ENCODE measurements around the gene CBFA2T3. TPM values are rescaled to one million over a fixed set of nuclear protein-coding genes. Genes with fewer than 3 reads are reported as not detected.
A peak's percentile ranks its signal among the peaks of the same experiment; 100 is the strongest.
"Not testable (repeated sequence)": the region's sequence is repeated elsewhere in the genome, so short reads cannot be mapped to it uniquely, and the experiment has no call there.

CBFA2T3 gene
- total and polyA plus RNA-seq, 5 experiments from 2014 or later = 0.04 to 2.0 (median 1.5) TPM; not detected in 2

DNA sequence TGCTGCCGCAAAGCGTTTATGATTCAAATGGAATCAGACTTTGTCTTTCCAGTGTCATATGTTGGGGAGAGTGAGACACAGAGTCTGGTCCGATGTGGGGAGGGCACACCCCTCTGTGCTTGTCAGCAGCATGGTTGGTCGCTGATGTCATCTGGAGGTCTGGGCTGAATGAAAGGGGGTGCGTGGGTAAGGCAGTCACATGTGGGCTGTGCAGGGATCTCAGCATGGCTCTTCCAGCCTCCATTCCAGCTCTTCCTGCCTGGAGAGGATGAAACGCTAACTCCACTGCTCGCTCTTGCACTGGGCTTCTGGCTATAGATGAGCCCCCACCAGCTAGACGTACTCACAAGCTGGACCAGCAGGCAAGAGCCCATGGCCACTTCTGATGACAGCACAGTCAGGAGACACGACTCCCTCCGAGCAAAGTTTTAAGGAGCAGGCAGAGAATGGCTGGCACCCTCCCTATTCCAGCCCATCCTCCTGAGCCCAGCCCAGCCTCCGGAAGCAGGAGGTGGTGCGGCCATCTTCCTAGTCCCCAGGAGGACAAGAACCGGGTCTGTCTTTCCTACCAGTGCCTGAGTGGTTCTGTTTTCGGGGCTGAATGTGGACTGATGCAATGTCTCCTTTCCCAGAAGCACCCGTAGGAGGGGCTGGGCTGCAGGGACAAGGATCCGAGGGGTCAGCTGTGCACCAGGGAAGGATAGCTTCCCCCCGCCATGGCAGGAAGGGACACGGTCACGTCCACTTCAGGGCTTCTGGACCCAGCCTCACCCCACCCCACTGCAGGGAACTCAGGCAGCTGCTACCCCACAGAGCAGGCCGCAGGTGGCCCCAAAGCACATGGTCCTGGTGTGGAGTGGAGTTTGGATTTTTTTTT, 41.5 kb upstream of the CBFA2T3 start:
- Mint-ChIP-seq H3K9me3 (no peaks in the 10 kb centered on the region), H3K36me3 (no peaks in the 10 kb centered on the region), H3K27ac (peak overlapping the region in 1 of 10 donors; percentile 77), H3K4me3 (no peak overlapping the region), H3K27me3 (peaks cover 3 to 10% (median 5%) of the 10 kb centered on the region in 5 donors), H3K4me1 (peaks cover 0 to 7% (median 1%) of the 10 kb centered on the region in 4 donors)
- ATAC-seq (no peak), DNase-seq (peak in 1 of 10 donors; percentile 59)
- POLR2A ChIA-PET = no interaction called here

DNA sequence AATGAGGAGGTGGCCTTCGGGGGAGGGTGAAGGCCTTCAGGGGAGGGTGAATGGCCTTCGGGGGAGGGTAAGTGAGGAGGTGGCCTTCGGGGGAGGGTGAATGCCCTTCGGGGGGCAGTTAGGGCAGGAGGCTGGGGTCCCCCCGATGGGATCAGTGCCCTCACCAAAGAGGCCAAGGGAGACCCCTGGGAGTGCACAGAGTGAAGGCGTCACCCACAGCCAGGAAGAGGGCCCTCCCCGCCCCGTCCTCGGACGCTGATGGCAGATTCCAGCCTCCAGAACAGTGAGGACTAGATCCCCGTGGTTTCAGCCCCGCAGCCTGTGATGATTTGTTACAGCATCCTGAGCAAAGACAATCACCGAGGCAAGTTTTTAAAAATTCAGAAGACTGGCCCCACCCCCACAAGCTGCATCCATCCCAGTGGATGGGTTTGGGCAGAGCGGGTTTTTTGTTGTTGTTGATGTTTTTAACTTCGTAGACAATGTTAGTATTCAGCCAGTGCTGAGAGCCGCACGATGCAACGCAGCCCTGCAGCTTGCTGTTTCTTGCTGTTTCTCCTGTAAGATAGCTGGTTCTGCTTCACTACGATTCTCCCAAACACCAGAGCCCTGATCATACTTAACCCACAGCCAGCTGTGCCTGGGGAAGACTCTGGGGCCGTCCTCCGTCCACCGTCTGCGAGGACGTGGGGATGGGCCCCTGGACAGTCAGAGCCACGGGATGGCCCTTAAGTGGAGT, 40.7 kb upstream of the CBFA2T3 start:
- Mint-ChIP-seq H3K36me3 (no peaks in the 10 kb centered on the region), H3K27me3 (peaks cover 3 to 15% (median 12%) of the 10 kb centered on the region in 5 donors), H3K4me1 (peaks cover 0 to 5% (median 1%) of the 10 kb centered on the region in 4 donors)

DNA sequence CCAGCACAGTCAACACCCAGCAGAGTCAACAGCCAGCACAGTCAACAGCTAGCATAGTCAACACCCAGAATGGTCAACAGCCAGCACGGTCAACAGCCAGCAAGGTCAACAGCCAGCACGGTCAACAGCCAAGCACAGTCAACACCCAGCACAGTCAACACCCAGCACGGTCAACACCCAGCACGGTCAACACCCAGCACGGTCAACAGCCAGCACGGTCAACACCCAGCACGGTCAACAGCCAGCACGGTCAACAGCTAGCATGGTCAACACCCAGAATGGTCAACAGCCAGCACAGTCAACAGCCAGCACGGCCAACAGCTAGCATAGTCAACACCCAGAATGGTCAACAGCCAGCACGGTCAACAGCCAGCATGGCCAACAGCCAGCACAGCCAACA, 39.6 kb upstream of the CBFA2T3 start:
- ATAC-seq, H3K27ac Mint-ChIP-seq, H3K4me1 Mint-ChIP-seq, H3K4me3 Mint-ChIP-seq, H3K9me3 Mint-ChIP-seq, H3K36me3 Mint-ChIP-seq, POLR2A ChIA-PET: not testable (repeated sequence)
- peak in 1 of 10 donors; percentile 49 for DNase-seq
- H3K27me3 Mint-ChIP-seq = peaks cover 3 to 21% (median 18%) of the 10 kb centered on the region in 5 donors

More for the DNA sequence above, 40.7 kb upstream of the CBFA2T3 start:
- Mint-ChIP-seq H3K27ac (peak overlapping the region in 1 of 10 donors; percentile 77), H3K9me3 (no peaks in the 10 kb centered on the region), H3K4me3 (no peak overlapping the region)
- ATAC-seq = no peak
- POLR2A ChIA-PET = no interaction called here
- peak in 1 of 10 donors; percentile 45 for DNase-seq

DNA sequence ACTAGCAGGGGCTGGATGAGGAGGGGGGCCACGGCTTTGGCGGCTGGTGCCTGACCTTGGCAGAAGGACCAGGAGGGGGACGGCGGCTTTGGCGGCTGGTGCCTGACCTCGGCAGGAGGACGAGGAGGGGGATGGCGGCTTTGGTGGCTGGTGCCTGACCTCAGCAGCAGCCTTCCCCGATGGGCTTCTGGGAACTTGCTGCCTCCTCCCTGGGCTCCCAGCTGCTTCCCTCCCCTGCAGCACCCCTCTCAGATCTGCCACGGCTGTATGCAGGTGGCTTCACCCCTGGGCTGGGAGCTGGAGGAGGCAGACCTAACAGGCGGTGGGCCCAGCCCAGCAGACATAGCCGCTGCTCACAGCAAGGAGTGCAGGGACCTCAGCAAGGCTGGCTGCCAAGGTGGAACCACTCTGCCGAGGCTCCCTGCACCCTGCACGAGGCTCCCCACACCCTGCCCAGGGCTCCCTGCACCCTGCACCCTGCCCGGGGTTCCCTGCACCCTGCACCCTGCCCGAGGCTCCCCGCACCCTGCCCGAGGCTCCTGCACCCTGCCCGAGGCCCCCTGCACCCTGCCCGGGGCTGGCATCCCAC, 38.4 kb upstream of the CBFA2T3 start:
- POLR2A ChIA-PET = no interaction called here
- Mint-ChIP-seq H3K36me3 (no peaks in the 10 kb centered on the region), H3K27ac (no peak overlapping the region), H3K4me1 (peaks cover 0 to 5% (median 1%) of the 10 kb centered on the region in 4 donors), H3K4me3 (no peak overlapping the region), H3K9me3 (no peaks in the 10 kb centered on the region), H3K27me3 (peaks cover 3 to 23% (median 21%) of the 10 kb centered on the region in 5 donors)
- no peak for ATAC-seq
- peak in 1 of 10 donors; percentile 53 for DNase-seq

DNA sequence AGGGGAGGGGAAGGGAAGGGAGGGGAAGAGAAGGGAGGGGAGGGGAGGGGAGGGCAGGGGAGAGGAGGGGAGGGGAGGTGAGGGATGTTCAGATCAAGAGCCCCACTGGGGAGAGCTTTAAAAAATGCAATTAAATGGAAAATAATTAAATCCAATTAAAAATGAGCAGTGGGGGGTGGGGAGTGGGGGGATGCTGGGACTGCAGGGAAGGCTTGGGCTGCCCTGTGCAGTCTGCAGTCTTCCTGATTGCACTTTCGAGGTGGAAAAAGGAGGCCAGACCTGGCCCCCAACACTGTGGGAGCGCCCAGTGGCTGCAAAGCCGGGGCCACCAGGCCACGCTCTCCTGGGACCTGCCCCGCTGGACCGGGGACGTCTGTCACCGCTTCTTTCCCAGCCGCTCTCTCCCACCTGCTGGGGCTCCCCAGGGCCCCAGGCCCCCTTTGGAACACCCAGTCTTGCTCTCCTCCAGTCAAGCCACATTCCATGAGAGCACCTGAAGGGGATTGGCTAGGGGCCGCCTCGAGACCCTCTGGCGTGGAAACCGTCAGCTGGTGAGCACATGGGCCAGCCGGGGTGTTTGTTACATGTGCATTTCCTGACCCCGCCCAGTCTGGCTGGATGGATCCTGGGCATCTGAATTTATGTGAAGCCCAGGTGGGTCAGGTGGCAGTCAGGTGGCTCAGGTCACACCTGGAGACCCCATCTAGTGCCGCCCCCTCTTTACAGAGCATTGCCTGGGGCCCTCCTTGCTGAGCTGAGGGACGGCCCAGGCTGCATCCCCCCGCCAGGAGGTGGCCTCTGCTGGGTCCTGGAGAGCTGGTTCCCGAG, 37.6 kb upstream of the CBFA2T3 start:
- Mint-ChIP-seq H3K36me3 (no peaks in the 10 kb centered on the region), H3K9me3 (peaks cover 0 to 4% (median 0%) of the 10 kb centered on the region in 9 donors), H3K27me3 (peaks cover 7 to 30% (median 23%) of the 10 kb centered on the region in 5 donors), H3K4me3 (no peak overlapping the region), H3K27ac (no peak overlapping the region), H3K4me1 (peaks cover 0 to 5% (median 1%) of the 10 kb centered on the region in 4 donors)
- DNase-seq (peak in 1 of 10 donors; percentile 61), ATAC-seq (no peak)
- POLR2A ChIA-PET = interaction anchor here (0.6 kb wide), 1 partner anchor 64 kb away, joined by 3 read pairs; no protein-coding TSS in a partner anchor

DNA sequence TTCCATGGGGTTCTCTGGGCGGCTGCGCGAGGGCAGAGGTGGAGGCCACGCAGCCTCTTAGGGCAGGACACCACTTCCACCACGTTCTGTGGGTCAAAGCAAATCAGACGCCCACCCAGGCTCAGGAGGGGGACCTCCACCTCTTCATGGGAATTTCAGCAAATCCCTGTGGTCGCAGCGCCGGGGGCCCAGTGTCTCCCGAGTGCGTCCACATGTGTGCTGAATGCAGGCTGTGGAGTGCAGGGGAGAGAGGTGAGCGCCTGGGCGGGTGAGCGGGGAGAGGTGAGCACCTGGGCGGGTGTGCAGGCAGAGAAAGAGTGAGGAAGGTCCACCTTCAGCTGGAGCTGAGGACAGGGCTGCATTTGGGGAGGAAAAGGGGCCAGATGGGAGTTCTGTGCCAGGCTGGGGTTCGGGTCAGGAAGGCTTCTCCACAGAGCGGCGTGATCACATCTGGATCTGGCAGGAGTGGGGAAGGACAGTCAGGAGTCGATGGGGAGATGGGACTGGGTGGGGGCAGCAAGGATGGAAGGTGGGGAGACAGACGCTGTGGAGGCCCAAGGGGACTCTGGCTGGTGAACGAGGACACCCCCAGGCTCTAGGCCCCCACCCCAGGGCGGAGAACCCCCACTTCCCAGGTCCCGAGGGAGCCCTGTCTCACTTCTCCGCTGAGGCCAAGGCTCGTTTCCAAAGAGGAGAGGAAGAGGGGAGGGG, 36.8 kb upstream of the CBFA2T3 start:
- Mint-ChIP-seq H3K27ac (no peak overlapping the region), H3K9me3 (peaks cover 0 to 10% (median 2%) of the 10 kb centered on the region in 9 donors), H3K36me3 (peaks cover 0 to 1% (median 0%) of the 10 kb centered on the region in 3 donors), H3K27me3 (peaks cover 11 to 36% (median 28%) of the 10 kb centered on the region in 5 donors), H3K4me3 (no peak overlapping the region), H3K4me1 (peaks cover 0 to 9% (median 2%) of the 10 kb centered on the region in 4 donors)
- peak in 1 of 10 donors; percentile 53 for DNase-seq
- POLR2A ChIA-PET = interaction anchor here (0.6 kb wide), 1 partner anchor 64 kb away, joined by 3 read pairs; no protein-coding TSS in a partner anchor
- no peak for ATAC-seq

DNA sequence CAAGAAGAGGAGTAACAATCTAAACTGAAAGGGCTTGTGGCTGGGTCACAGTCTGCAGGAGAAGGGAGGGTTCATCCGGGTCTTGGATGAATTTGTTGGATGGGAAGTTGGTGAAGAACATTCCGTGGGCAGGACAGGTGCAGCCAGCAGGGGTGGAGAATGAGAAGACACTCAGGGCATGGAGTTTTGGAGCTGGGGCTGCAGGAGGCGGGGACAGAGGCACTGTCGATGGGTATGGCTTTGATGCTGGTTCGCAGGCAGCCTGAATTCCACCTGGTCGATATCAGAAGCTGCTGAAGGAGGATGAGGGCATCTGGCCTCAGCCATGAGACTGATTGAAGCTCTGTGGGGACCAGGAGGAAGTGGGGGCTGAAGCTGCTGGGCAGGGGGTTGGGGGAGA, 36.1 kb upstream of the CBFA2T3 start:
- Mint-ChIP-seq H3K9me3 (peaks cover 0 to 10% (median 2%) of the 10 kb centered on the region in 9 donors), H3K27me3 (peaks cover 11 to 36% (median 28%) of the 10 kb centered on the region in 5 donors), H3K4me1 (peaks cover 0 to 9% (median 2%) of the 10 kb centered on the region in 4 donors), H3K4me3 (peak overlapping the region in 1 of 10 donors; percentile 21), H3K36me3 (peaks cover 0 to 1% (median 0%) of the 10 kb centered on the region in 3 donors), H3K27ac (no peak overlapping the region)
- peak in 1 of 10 donors; percentile 32 for DNase-seq
- POLR2A ChIA-PET = interaction anchor here (0.6 kb wide), 1 partner anchor 19 kb away, joined by 4 read pairs; no protein-coding TSS in a partner anchor
- no peak for ATAC-seq

DNA sequence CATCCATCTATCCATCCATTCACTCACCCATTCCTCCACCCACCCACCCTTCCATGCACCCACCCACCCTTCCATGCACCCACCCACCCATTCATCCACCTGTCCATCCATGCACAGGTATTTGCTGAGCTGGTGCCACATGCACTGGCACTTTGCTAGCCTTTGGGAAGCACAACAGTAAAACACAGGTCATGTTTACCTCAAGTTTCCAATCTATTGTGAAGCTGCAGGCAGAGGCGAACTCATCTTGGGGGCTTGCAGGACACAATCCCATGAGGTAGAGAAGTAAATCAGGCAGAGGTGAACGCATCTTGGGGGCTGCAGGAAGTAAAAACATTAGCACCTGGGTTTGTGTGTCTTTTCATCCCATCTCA, 35.6 kb upstream of the CBFA2T3 start:
- Mint-ChIP-seq H3K27ac (no peak overlapping the region), H3K4me1 (peaks cover 0 to 9% (median under 1%) of the 10 kb centered on the region in 4 donors), H3K27me3 (peaks cover 11 to 40% (median 28%) of the 10 kb centered on the region in 5 donors), H3K4me3 (no peak overlapping the region), H3K36me3 (peaks cover 0 to 1% (median 0%) of the 10 kb centered on the region in 3 donors), H3K9me3 (peaks cover 0 to 10% (median 2%) of the 10 kb centered on the region in 9 donors)
- ATAC-seq (no peak), DNase-seq (no peak)
- POLR2A ChIA-PET = interaction anchor here (0.6 kb wide), 1 partner anchor 19 kb away, joined by 4 read pairs; no protein-coding TSS in a partner anchor

DNA sequence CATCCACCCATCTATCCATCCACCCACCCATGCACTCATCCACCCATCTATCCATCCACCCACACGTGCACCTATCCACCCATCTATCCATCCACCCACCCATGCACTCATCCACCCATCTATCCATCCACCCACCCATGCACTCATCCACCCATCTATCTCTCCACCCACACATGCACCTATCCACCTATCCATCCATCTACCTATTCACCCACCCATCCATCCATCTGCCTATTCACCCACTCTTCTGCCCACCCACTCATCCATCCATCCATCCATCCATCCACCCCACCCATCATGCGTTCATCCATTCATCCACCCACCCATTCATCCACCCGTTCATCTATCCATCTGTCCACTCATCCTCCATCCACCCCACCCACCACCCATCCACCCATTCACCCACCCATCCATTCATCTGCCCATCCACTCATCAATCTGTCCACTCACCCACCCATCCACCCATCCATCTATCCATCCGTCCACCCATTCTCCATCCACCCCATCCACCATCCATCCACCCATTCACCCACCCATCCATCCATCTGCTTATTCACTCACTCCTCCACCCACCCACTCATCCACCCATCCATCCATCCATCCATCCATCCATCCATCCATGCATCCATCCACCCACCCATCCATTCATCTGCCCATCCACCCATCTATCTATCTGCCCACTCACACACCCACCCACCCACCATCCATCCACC, 35.1 kb upstream of the CBFA2T3 start:
- DNase-seq (peak in 1 of 10 donors; percentile 42), ATAC-seq (no peak)
- Mint-ChIP-seq H3K27ac (no peak overlapping the region), H3K9me3 (peaks cover 0 to 10% (median 2%) of the 10 kb centered on the region in 9 donors), H3K36me3 (peaks cover 0 to 1% (median 0%) of the 10 kb centered on the region in 3 donors), H3K4me1 (peaks cover 0 to 9% (median under 1%) of the 10 kb centered on the region in 4 donors), H3K27me3 (peaks cover 14 to 45% (median 32%) of the 10 kb centered on the region in 5 donors), H3K4me3 (no peak overlapping the region)
- POLR2A ChIA-PET = no interaction called here

DNA sequence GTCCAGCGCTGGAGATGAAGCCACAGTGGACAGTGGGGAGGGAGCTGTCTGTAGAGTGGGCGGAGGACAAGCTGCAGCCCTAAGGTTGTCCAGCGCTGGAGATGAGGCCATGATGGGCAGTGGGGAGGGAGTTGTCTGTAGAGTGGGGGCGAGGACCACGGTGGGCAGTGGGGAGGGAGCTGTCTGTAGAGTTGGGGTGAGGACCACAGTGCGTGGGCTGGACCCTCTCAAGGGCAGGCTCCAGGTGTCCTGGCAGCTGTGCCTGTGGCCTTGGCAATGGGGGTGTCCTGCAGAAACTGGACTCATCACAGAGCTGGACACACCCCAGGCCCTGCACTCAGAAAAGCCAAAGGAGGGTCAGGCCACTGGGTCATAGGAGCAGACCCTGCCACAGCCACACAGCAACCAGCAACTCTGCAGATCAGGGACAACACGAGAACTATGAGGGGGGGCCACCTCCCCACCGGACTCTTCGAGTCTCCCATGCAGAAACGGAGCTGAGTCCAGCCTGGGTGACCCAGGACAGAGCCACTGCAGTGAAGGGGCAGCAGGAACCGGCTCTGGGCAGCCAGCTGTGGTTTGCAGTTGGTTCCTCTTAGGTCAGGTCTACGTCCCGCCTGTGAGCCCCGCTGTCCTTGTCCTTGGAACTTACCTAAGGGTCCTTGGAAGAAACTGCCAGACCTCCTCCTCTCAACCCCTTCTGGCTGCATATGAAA, 33.4 kb upstream of the CBFA2T3 start:
- H3K36me3 Mint-ChIP-seq = peaks cover 0 to 1% (median 0%) of the 10 kb centered on the region in 3 donors
- POLR2A ChIA-PET = no interaction called here
- peaks cover 14 to 53% (median 32%) of the 10 kb centered on the region in 5 donors for H3K27me3 Mint-ChIP-seq
- H3K4me1 Mint-ChIP-seq = peaks cover 0 to 9% (median under 1%) of the 10 kb centered on the region in 4 donors
- H3K27ac Mint-ChIP-seq = peak overlapping the region in 1 of 10 donors; percentile 35
- ATAC-seq = no peak
- peaks cover 0 to 10% (median 2%) of the 10 kb centered on the region in 9 donors for H3K9me3 Mint-ChIP-seq
- peak in 1 of 10 donors; percentile 42 for DNase-seq
- no peak overlapping the region for H3K4me3 Mint-ChIP-seq

Data from naive thymus-derived CD8-positive, alpha-beta T cell (primary cell).